Bronchial smooth muscle cell (primary cell): ENCODE data around the gene AMY1C. TPM values are rescaled to one million over a fixed set of nuclear protein-coding genes. Genes with fewer than 3 reads are reported as not detected.

Experiments used
- total RNA-seq: library from RNA; depleted of rRNA; stranded (reverse); fragments of >200 nt; gene quantifications from 2 replicates; pipeline ENCODE4 v1.2.1, GENCODE V29; 2014

Gene AMY1C
- total RNA-seq = not detected in 2 replicates

DNA sequence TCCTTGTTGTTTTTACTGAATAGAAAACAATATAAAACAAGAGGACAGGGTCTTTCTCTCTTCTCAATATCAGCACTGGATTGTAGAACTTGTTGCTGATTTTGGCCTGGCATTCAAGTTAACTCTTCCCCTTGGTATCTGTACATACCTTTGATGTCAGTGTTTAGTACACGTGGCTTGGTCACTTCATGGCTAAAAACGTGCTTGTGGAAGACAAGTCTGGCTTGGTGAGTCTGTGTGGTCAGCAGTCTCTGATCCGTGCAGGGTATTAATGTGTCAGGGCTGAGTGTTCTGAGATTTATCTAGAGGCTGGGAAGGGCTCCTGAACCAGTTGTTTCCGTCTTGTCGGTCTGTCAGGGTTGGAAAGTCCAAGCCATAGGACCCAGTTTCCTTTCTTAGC, at the start of gene AMY1C:
Gene AMY1C, plus strand, starts transcription at position 301 of the 400 bp plus-strand sequence. CDS start 572 bp downstream, outside the sequence.

Other genes starting within 250 kb of the AMY1C start
- 2.3 and 4.7 TPM in 2 replicates for gene RNPC3, start 224.2 kb upstream of the AMY1C start, total RNA-seq
- gene AMY2B, start 178.3 kb upstream of the AMY1C start, total RNA-seq = 4.7 and 10.0 TPM in 2 replicates
- gene AMY2A, start 132.5 kb upstream of the AMY1C start, total RNA-seq = 0.09 TPM in 1 of 2 replicates, not detected in the other
- not detected in 2 replicates for gene AMY1A, start 94.1 kb upstream of the AMY1C start, total RNA-seq
- gene AMY1B, start 53.7 kb upstream of the AMY1C start, total RNA-seq = not detected in 2 replicates